ENCODE results near the gene DCDC2.

DCDC2 gene

GRCh38 chr6:24329022-24329421 is 28.8 kb downstream of the DCDC2 start:
- no peak overlapping the region for H3K27ac ChIP-seq (ENCODE audit: low read length)
- peaks cover 7% of the 10 kb centered on the region for H3K27me3 ChIP-seq (ENCODE audit: insufficient read depth, low read length, poor library complexity)

GRCh38 chr6:24327756-24328155 is 30.1 kb downstream of the DCDC2 start:
- no peak for ATAC-seq (ENCODE audit: insufficient read depth, low read depth)
- Histone ChIP-seq H3K9me3 (ENCODE audit: insufficient read depth, low read length, severe bottlenecking) (no peaks in the 10 kb centered on the region), H4K20me1 (ENCODE audit: insufficient read depth, low read length) (no peaks in the 10 kb centered on the region), H3K4me3 (ENCODE audit: low read depth in 1 of 2, low read length in 2 of 2) (no peak overlapping the region), H3K27ac (ENCODE audit: low read length) (no peak overlapping the region), H3K27me3 (ENCODE audit: insufficient read depth, low read length, poor library complexity) (peaks cover 12% of the 10 kb centered on the region), H3K4me1 (ENCODE audit: insufficient read depth, low read length) (no peaks in the 10 kb centered on the region), H3K79me2 (ENCODE audit: insufficient read depth, low read length) (no peaks in the 10 kb centered on the region), H3K36me3 (ENCODE audit: insufficient read depth, low read length) (no peaks in the 10 kb centered on the region), H3K4me2 (ENCODE audit: insufficient read depth, low read length) (no peak overlapping the region), H3K9ac (ENCODE audit: low read depth, low read length) (no peak overlapping the region), H2AFZ (ENCODE audit: low read depth, low read length) (no peak overlapping the region)
- no peak for DNase-seq
- TF ChIP-seq EZH2 (IDR thresholded peaks at IDR 0.05; ENCODE audit: borderline replicate concordance, low read depth, low read length, severe bottlenecking) (no peak), CTCF (IDR thresholded peaks at IDR 0.05; ENCODE audit: borderline replicate concordance, extremely low read depth, low read length, poor library complexity, severe bottlenecking) (no peak)

More at GRCh38 chr6:24329022-24329421, 28.8 kb downstream of the DCDC2 start:
- Histone ChIP-seq H3K4me3 (ENCODE audit: low read depth in 1 of 2, low read length in 2 of 2) (no peak overlapping the region), H2AFZ (ENCODE audit: low read depth, low read length) (no peak overlapping the region), H4K20me1 (ENCODE audit: insufficient read depth, low read length) (no peaks in the 10 kb centered on the region), H3K4me1 (ENCODE audit: insufficient read depth, low read length) (no peaks in the 10 kb centered on the region), H3K9ac (ENCODE audit: low read depth, low read length) (no peak overlapping the region), H3K79me2 (ENCODE audit: insufficient read depth, low read length) (no peaks in the 10 kb centered on the region), H3K36me3 (ENCODE audit: insufficient read depth, low read length) (no peaks in the 10 kb centered on the region), H3K4me2 (ENCODE audit: insufficient read depth, low read length) (no peak overlapping the region), H3K9me3 (ENCODE audit: insufficient read depth, low read length, severe bottlenecking) (no peaks in the 10 kb centered on the region)
- no peak for DNase-seq
- TF ChIP-seq CTCF (IDR thresholded peaks at IDR 0.05; ENCODE audit: borderline replicate concordance, extremely low read depth, low read length, poor library complexity, severe bottlenecking) (no peak), EZH2 (IDR thresholded peaks at IDR 0.05; ENCODE audit: borderline replicate concordance, low read depth, low read length, severe bottlenecking) (no peak)
- ATAC-seq (ENCODE audit: insufficient read depth, low read depth): no peak

GRCh38 chr6:24325978-24326377 is 31.9 kb downstream of the DCDC2 start:
- ATAC-seq (ENCODE audit: insufficient read depth, low read depth) (no peak), DNase-seq (no peak)
- Histone ChIP-seq H3K27ac (ENCODE audit: low read length) (no peak overlapping the region), H4K20me1 (ENCODE audit: insufficient read depth, low read length) (no peaks in the 10 kb centered on the region), H3K9ac (ENCODE audit: low read depth, low read length) (no peak overlapping the region), H3K79me2 (ENCODE audit: insufficient read depth, low read length) (no peaks in the 10 kb centered on the region), H3K27me3 (ENCODE audit: insufficient read depth, low read length, poor library complexity) (peaks cover 15% of the 10 kb centered on the region), H3K4me3 (ENCODE audit: low read depth in 1 of 2, low read length in 2 of 2) (no peak overlapping the region), H3K4me2 (ENCODE audit: insufficient read depth, low read length) (no peak overlapping the region), H3K4me1 (ENCODE audit: insufficient read depth, low read length) (no peaks in the 10 kb centered on the region), H2AFZ (ENCODE audit: low read depth, low read length) (no peak overlapping the region), H3K9me3 (ENCODE audit: insufficient read depth, low read length, severe bottlenecking) (no peaks in the 10 kb centered on the region), H3K36me3 (ENCODE audit: insufficient read depth, low read length) (no peaks in the 10 kb centered on the region)
- TF ChIP-seq EZH2 (IDR thresholded peaks at IDR 0.05; ENCODE audit: borderline replicate concordance, low read depth, low read length, severe bottlenecking) (no peak), CTCF (IDR thresholded peaks at IDR 0.05; ENCODE audit: borderline replicate concordance, extremely low read depth, low read length, poor library complexity, severe bottlenecking) (no peak)

GRCh38 chr6:24324617-24325016 is 33.2 kb downstream of the DCDC2 start:
- H3K79me2 ChIP-seq (ENCODE audit: insufficient read depth, low read length): no peaks in the 10 kb centered on the region
- H3K9ac ChIP-seq (ENCODE audit: low read depth, low read length): no peak overlapping the region
- no peaks in the 10 kb centered on the region for H3K4me1 ChIP-seq (ENCODE audit: insufficient read depth, low read length)
- H3K4me2 ChIP-seq (ENCODE audit: insufficient read depth, low read length): no peak overlapping the region
- H2AFZ ChIP-seq (ENCODE audit: low read depth, low read length): no peak overlapping the region
- H3K27me3 ChIP-seq (ENCODE audit: insufficient read depth, low read length, poor library complexity): peaks cover 14% of the 10 kb centered on the region
- no peak overlapping the region for H3K4me3 ChIP-seq (ENCODE audit: low read depth in 1 of 2, low read length in 2 of 2)
- no peaks in the 10 kb centered on the region for H3K9me3 ChIP-seq (ENCODE audit: insufficient read depth, low read length, severe bottlenecking)
- ATAC-seq (ENCODE audit: insufficient read depth, low read depth): no peak
- H4K20me1 ChIP-seq (ENCODE audit: insufficient read depth, low read length): no peaks in the 10 kb centered on the region
- DNase-seq: no peak
- H3K36me3 ChIP-seq (ENCODE audit: insufficient read depth, low read length): no peaks in the 10 kb centered on the region
- no peak overlapping the region for H3K27ac ChIP-seq (ENCODE audit: low read length)
- TF ChIP-seq CTCF (IDR thresholded peaks at IDR 0.05; ENCODE audit: borderline replicate concordance, extremely low read depth, low read length, poor library complexity, severe bottlenecking): no peak
- TF ChIP-seq EZH2 (IDR thresholded peaks at IDR 0.05; ENCODE audit: borderline replicate concordance, low read depth, low read length, severe bottlenecking): no peak
